C4-2B (cell line): Measurements from ENCODE around the gene RYR3.

Experiments
- H3K27ac ChIP-seq: fragments of 450-650 bp; 2 replicates; pipeline ENCODE4 v1.5.1; 2017
- ZFX ChIP-seq: fragments of 450-650 bp; IDR thresholded peaks from 2 replicates; pipeline ENCODE4 v1.6.1; 2017
- TF ChIP-seq, protein P1 (sequence below): fragments of 450-650 bp; conservative IDR thresholded peaks from 2 replicates; pipeline ENCODE4 v1.5.1; 2017; ENCODE audit warnings: mild to moderate bottlenecking

RYR3 gene

DNA sequence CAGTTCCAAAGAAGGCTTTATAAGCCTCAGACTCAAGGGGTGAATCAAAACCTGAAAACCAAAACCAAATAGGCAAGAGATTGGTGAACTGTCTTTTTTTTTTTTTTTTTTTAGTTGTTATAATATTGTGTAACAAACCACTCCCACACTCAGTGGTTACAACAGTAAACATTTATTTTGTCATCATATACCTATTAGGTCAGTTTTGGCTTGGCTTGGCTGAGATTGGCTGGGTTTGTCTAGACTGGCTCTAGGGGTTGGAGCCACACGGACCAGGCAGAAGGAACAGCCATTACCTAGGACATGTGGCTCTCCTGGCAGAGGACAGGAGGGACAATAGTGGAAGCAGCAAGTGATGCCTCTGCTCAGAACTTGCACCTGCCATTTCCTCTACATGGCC, 26.4 kb upstream of the RYR3 start:
- TF ChIP-seq, protein P1, sequence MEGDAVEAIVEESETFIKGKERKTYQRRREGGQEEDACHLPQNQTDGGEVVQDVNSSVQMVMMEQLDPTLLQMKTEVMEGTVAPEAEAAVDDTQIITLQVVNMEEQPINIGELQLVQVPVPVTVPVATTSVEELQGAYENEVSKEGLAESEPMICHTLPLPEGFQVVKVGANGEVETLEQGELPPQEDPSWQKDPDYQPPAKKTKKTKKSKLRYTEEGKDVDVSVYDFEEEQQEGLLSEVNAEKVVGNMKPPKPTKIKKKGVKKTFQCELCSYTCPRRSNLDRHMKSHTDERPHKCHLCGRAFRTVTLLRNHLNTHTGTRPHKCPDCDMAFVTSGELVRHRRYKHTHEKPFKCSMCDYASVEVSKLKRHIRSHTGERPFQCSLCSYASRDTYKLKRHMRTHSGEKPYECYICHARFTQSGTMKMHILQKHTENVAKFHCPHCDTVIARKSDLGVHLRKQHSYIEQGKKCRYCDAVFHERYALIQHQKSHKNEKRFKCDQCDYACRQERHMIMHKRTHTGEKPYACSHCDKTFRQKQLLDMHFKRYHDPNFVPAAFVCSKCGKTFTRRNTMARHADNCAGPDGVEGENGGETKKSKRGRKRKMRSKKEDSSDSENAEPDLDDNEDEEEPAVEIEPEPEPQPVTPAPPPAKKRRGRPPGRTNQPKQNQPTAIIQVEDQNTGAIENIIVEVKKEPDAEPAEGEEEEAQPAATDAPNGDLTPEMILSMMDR = no peak
- no peak for TF ChIP-seq ZFX
- no peak overlapping the region for H3K27ac ChIP-seq

GRCh38 chr15:33292717-33293307, 18.0 kb upstream of the RYR3 start:
- H3K27ac ChIP-seq = no peak overlapping the region
- no peak for TF ChIP-seq ZFX
- TF ChIP-seq, protein P1 = peak; percentile 90

- TF ChIP-seq ZFX = no peak
- TF ChIP-seq, protein P1 = no peak
- H3K27ac ChIP-seq = no peak overlapping the region
Observed at GRCh38 chr15:33293713-33294334, 16.9 kb upstream of the RYR3 start.

DNA sequence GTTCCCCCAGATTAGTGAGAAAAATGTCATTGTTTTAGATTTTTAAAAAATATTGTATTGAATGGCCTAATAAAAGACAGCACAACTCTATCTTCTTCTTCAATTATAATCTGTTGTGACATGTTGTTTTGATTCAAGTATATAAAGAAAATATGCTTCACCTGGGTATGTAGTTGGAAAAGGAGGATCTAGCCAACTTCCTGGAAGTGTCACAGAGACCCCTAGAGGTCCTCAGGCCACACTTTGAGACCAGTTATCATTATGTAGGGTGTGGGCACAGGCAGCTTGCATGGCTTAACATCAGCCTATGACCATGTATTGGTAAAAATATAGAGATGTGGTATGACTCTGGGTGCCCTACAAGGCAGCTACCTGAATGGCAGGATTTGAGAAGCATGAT, 14.7 kb upstream of the RYR3 start:
- no peak overlapping the region for H3K27ac ChIP-seq
- TF ChIP-seq, protein P1 = no peak
- no peak for TF ChIP-seq ZFX

DNA sequence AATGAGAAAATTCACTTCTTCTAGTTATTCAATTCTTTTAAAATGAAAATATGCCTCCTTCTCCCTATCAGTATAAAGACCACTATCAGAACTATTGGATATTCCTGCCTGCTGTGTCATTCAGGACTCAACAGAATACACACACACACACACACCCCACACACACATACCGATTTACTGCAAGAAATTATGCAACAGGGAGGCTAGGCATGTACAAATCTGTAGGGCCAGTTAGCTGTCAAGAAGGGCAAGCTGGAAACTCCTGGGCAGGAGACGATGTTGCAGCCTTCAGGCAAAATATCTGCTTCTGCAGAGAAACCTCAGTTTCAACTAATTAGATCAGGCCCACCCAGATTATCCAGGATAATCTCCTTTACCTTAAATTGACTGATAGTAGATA, 13.9 kb upstream of the RYR3 start:
- TF ChIP-seq, protein P1 = no peak
- no peak for TF ChIP-seq ZFX

DNA sequence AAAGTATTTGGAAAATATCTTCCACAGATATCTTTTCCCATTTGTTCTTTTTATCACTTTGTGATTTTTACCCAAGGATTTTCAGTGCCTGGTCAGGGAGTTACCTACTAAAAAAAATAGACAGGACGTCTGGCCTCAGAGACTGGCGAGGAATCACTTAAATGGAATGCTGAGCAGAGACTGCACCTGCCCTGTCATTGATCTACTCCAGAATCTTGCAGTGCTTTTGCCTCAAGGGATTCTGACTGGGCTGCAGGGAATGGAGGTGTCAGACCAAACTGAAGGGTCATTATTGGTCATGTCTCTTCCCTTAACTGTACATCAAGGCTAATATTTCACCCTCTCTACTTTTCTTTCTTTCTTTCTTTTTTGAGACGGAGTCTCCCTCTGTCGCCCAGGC, 12.1 kb upstream of the RYR3 start:
- TF ChIP-seq, protein P1 = no peak
- no peak for TF ChIP-seq ZFX
- H3K27ac ChIP-seq = no peak overlapping the region

More for the DNA sequence above, 13.9 kb upstream of the RYR3 start:
- H3K27ac ChIP-seq = no peak overlapping the region

- TF ChIP-seq, protein P1 = no peak
- TF ChIP-seq ZFX = no peak
- no peak overlapping the region for H3K27ac ChIP-seq
Observed at GRCh38 chr15:33304924-33305323, 5.8 kb upstream of the RYR3 start.
